HEK293 (cell line): ENCODE data around the gene STIM1.

Experiments used
- HOXD13 ChIP-seq: sonication (generic); formaldehyde crosslinking; IDR thresholded peaks from 2 replicates; pipeline ENCODE4 v1.8.0; 2022; ENCODE audit warnings: missing genetic modification reagents, borderline replicate concordance
- MYNN ChIP-seq: fragments of 450-650 bp; formaldehyde crosslinking; IDR thresholded peaks from 2 replicates; pipeline ENCODE4 v1.5.1; 2016; ENCODE audit warnings: missing biosample characterization, missing genetic modification characterization, borderline replicate concordance
- REPIN1 ChIP-seq: fragments of 450-650 bp; formaldehyde crosslinking; IDR thresholded peaks from 2 replicates; pipeline ENCODE4 v1.5.1; 2017; ENCODE audit warnings: missing biosample characterization, missing genetic modification characterization, low read depth
- WT1 ChIP-seq: fragments of 450-650 bp; formaldehyde crosslinking; IDR thresholded peaks from 2 replicates; pipeline ENCODE4 v1.5.1; 2016; ENCODE audit warnings: missing biosample characterization, missing genetic modification characterization
- ZNF157 ChIP-seq: fragments of 450-650 bp; formaldehyde crosslinking; IDR thresholded peaks from 2 replicates; pipeline ENCODE4 v1.5.1; 2016; ENCODE audit warnings: missing biosample characterization, missing genetic modification characterization
- ZNF16 ChIP-seq: fragments of 450-650 bp; formaldehyde crosslinking; IDR thresholded peaks from 2 replicates; pipeline ENCODE4 v1.5.1; 2016; ENCODE audit warnings: low read depth, missing biosample characterization, missing genetic modification characterization
- ZNF184 ChIP-seq: fragments of 450-650 bp; IDR thresholded peaks from 2 replicates; pipeline ENCODE4 v1.5.1; 2018; ENCODE audit warnings: missing biosample characterization, mild to moderate bottlenecking, missing genetic modification characterization
- ZNF221 ChIP-seq: fragments of 450-650 bp; formaldehyde crosslinking; IDR thresholded peaks from 2 replicates; pipeline ENCODE4 v1.5.1; 2017; ENCODE audit warnings: missing biosample characterization, missing genetic modification characterization, borderline replicate concordance
- ZNF292 ChIP-seq: fragments of 450-650 bp; formaldehyde crosslinking; IDR thresholded peaks from 2 replicates; pipeline ENCODE4 v1.5.1; 2016; ENCODE audit warnings: low read depth, missing biosample characterization, missing genetic modification characterization, borderline replicate concordance
- ZNF350 ChIP-seq: fragments of 450-650 bp; formaldehyde crosslinking; IDR thresholded peaks from 2 replicates; pipeline ENCODE4 v1.5.0; 2017; ENCODE audit warnings: missing biosample characterization, mild to moderate bottlenecking, missing genetic modification characterization
- ZNF37A ChIP-seq: fragments of 450-650 bp; IDR thresholded peaks from 2 replicates; pipeline ENCODE4 v1.5.1; 2018; ENCODE audit warnings: missing biosample characterization, missing genetic modification characterization
- ZNF426 ChIP-seq: fragments of 450-650 bp; formaldehyde crosslinking; IDR thresholded peaks from 2 replicates; pipeline ENCODE4 v1.5.1; 2017; ENCODE audit warnings: missing biosample characterization, missing genetic modification characterization, mild to moderate bottlenecking, inconsistent platforms, moderate library complexity
- ZNF48 ChIP-seq: fragments of 450-650 bp; formaldehyde crosslinking; IDR thresholded peaks from 2 replicates; pipeline ENCODE4 v1.5.1; 2016; ENCODE audit warnings: missing biosample characterization, missing genetic modification characterization
- ZNF501 ChIP-seq: fragments of 450-650 bp; formaldehyde crosslinking; IDR thresholded peaks from 2 replicates; pipeline ENCODE4 v1.5.1; 2016; ENCODE audit warnings: missing biosample characterization, missing genetic modification characterization
- ZNF558 ChIP-seq: fragments of 450-650 bp; formaldehyde crosslinking; IDR thresholded peaks from 2 replicates; pipeline ENCODE4 v1.5.1; 2016; ENCODE audit warnings: missing biosample characterization, missing genetic modification characterization
- ZNF623 ChIP-seq: fragments of 450-650 bp; formaldehyde crosslinking; IDR thresholded peaks from 2 replicates; pipeline ENCODE4 v1.5.1; 2016; ENCODE audit warnings: missing biosample characterization, missing genetic modification characterization
- ZNF654 ChIP-seq: fragments of 450-650 bp; formaldehyde crosslinking; IDR thresholded peaks from 2 replicates; pipeline ENCODE4 v1.5.1; 2016; ENCODE audit warnings: low read depth, missing biosample characterization, missing genetic modification characterization
- ZNF677 ChIP-seq: fragments of 450-650 bp; IDR thresholded peaks from 2 replicates; pipeline ENCODE4 v1.5.0; 2018; ENCODE audit warnings: missing biosample characterization, mild to moderate bottlenecking, missing genetic modification characterization, moderate library complexity
- ZNF701 ChIP-seq: fragments of 450-650 bp; formaldehyde crosslinking; IDR thresholded peaks from 2 replicates; pipeline ENCODE4 v1.5.1; 2016; ENCODE audit warnings: missing biosample characterization, missing genetic modification characterization
- ZNF76 ChIP-seq: fragments of 450-650 bp; formaldehyde crosslinking; IDR thresholded peaks from 2 replicates; pipeline ENCODE4; 2016; ENCODE audit warnings: low read depth, missing biosample characterization, missing genetic modification characterization, borderline replicate concordance
- ZNF830 ChIP-seq: fragments of 450-650 bp; IDR thresholded peaks from 2 replicates; pipeline ENCODE4 v1.5.0; 2018; ENCODE audit warnings: missing biosample characterization, missing genetic modification characterization, low read depth, mild to moderate bottlenecking, moderate library complexity
- ZNF837 ChIP-seq: fragments of 450-650 bp; formaldehyde crosslinking; IDR thresholded peaks from 2 replicates; pipeline ENCODE4 v1.5.1; 2016; ENCODE audit warnings: missing biosample characterization, missing genetic modification characterization
- TF ChIP-seq, protein P1 (sequence below): fragments of 450-650 bp; formaldehyde crosslinking; IDR thresholded peaks from 2 replicates; pipeline ENCODE4 v1.5.1; 2016; ENCODE audit warnings: missing biosample characterization, missing genetic modification characterization
- TF ChIP-seq, protein P2 (sequence below): fragments of 450-650 bp; formaldehyde crosslinking; IDR thresholded peaks from 2 replicates; pipeline ENCODE4 v1.5.1; 2016; ENCODE audit warnings: missing biosample characterization, missing genetic modification characterization, borderline replicate concordance
- TF ChIP-seq, protein P3 (sequence below): fragments of 450-650 bp; formaldehyde crosslinking; IDR thresholded peaks from 2 replicates; pipeline ENCODE4 v1.5.1; 2016; ENCODE audit warnings: missing biosample characterization, missing genetic modification characterization
- TF ChIP-seq, protein P4 (sequence below): fragments of 450-650 bp; formaldehyde crosslinking; IDR thresholded peaks from 2 replicates; pipeline ENCODE4 v1.5.0; 2017; ENCODE audit warnings: missing biosample characterization, missing genetic modification characterization, borderline replicate concordance
- TF ChIP-seq, protein P5 (sequence below): fragments of 450-650 bp; formaldehyde crosslinking; IDR thresholded peaks from 2 replicates; pipeline ENCODE4 v1.5.1; 2016; ENCODE audit warnings: missing biosample characterization, missing genetic modification characterization
- TF ChIP-seq, protein P6 (sequence below): sonication (generic); formaldehyde crosslinking; IDR thresholded peaks from 2 replicates; pipeline ENCODE4 v1.8.1; 2022; ENCODE audit warnings: mild to moderate bottlenecking, moderate library complexity, missing genetic modification reagents

STIM1 gene

DNA sequence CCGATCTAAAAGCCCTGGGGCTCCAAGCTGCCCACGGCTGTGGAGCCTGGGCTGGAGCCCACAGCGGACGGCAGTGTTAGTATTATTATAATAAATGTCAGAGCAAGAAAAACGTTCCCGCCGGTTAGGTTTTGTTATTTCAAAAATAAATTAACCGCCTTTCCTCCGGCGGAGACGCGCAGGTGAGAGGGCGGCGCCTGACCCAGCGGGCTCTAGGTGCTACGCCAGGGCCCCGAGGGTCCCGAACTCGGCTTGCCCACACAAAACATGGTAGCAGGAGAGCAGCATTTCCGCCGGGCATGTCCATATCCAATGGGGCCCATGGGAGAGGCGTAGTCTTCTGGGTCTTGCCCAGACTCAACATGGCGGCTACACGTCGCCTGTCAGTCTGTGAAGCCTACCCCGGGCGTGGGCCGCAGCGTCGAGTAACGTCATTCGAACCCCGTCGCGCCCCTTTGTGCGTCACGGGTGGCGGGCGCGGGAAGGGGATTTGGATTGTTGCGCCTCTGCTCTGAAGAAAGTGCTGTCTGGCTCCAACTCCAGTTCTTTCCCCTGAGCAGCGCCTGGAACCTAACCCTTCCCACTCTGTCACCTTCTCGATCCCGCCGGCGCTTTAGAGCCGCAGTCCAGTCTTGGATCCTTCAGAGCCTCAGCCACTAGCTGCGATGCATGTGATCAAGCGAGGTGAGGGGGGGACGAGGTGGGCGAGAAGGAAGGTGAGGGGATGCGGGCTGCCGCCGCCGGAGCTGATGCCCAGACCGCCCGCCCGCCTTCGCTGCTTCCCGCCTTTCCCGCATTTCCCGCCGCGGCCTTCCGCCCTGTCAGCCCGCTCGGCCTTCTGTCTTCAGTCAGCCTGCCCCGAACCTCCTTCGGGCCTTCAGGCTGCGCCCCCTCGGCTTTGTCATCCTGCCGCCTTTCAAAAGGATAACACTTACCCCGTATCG lies 239.2 kb downstream of the STIM1 start, which contains the start of gene RRM1 (continued):
- TF ChIP-seq ZNF701: no peak
- TF ChIP-seq ZNF157 (tag by site-specific recombination): no peak
- TF ChIP-seq MYNN (tag by site-specific recombination): no peak
- TF ChIP-seq, protein P1, sequence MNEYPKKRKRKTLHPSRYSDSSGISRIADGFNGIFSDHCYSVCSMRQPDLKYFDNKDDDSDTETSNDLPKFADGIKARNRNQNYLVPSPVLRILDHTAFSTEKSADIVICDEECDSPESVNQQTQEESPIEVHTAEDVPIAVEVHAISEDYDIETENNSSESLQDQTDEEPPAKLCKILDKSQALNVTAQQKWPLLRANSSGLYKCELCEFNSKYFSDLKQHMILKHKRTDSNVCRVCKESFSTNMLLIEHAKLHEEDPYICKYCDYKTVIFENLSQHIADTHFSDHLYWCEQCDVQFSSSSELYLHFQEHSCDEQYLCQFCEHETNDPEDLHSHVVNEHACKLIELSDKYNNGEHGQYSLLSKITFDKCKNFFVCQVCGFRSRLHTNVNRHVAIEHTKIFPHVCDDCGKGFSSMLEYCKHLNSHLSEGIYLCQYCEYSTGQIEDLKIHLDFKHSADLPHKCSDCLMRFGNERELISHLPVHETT (tag by site-specific recombination): peak; percentile 63; the same call in 1 of the 2 replicates
- no peak for TF ChIP-seq ZNF184 (tag by site-specific recombination)
- TF ChIP-seq ZNF623: peak; percentile 19; the same call in 1 of the 2 replicates
- TF ChIP-seq, protein P2, sequence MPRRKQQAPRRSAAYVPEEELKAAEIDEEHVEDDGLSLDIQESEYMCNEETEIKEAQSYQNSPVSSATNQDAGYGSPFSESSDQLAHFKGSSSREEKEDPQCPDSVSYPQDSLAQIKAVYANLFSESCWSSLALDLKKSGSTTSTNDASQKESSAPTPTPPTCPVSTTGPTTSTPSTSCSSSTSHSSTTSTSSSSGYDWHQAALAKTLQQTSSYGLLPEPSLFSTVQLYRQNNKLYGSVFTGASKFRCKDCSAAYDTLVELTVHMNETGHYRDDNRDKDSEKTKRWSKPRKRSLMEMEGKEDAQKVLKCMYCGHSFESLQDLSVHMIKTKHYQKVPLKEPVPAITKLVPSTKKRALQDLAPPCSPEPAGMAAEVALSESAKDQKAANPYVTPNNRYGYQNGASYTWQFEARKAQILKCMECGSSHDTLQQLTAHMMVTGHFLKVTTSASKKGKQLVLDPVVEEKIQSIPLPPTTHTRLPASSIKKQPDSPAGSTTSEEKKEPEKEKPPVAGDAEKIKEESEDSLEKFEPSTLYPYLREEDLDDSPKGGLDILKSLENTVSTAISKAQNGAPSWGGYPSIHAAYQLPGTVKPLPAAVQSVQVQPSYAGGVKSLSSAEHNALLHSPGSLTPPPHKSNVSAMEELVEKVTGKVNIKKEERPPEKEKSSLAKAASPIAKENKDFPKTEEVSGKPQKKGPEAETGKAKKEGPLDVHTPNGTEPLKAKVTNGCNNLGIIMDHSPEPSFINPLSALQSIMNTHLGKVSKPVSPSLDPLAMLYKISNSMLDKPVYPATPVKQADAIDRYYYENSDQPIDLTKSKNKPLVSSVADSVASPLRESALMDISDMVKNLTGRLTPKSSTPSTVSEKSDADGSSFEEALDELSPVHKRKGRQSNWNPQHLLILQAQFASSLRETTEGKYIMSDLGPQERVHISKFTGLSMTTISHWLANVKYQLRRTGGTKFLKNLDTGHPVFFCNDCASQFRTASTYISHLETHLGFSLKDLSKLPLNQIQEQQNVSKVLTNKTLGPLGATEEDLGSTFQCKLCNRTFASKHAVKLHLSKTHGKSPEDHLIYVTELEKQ (tag by site-specific recombination): no peak
- TF ChIP-seq ZNF292 (tag by site-specific recombination): no peak
- no peak; the same call in 1 of the 2 replicates for TF ChIP-seq ZNF558 (tag by site-specific recombination)
- TF ChIP-seq, protein P3, sequence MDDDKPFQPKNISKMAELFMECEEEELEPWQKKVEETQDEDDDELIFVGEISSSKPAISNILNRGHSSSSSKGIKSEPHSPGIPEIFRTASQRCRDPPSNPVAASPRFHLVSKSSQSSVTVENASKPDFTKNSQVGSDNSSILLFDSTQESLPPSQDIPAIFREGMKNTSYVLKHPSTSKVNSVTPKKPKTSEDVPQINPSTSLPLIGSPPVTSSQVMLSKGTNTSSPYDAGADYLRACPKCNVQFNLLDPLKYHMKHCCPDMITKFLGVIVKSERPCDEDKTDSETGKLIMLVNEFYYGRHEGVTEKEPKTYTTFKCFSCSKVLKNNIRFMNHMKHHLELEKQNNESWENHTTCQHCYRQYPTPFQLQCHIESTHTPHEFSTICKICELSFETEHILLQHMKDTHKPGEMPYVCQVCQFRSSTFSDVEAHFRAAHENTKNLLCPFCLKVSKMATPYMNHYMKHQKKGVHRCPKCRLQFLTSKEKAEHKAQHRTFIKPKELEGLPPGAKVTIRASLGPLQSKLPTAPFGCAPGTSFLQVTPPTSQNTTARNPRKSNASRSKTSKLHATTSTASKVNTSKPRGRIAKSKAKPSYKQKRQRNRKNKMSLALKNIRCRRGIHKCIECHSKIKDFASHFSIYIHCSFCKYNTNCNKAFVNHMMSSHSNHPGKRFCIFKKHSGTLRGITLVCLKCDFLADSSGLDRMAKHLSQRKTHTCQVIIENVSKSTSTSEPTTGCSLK (tag by site-specific recombination): no peak
- no peak for TF ChIP-seq ZNF16 (tag by site-specific recombination)
- TF ChIP-seq WT1: no peak
- TF ChIP-seq REPIN1 (tag by site-specific recombination): no peak
- TF ChIP-seq ZNF76: peak; percentile 96
- no peak; the same call in 1 of the 2 replicates for TF ChIP-seq HOXD13 (CRISPR knock-in tag)
- TF ChIP-seq, protein P4, sequence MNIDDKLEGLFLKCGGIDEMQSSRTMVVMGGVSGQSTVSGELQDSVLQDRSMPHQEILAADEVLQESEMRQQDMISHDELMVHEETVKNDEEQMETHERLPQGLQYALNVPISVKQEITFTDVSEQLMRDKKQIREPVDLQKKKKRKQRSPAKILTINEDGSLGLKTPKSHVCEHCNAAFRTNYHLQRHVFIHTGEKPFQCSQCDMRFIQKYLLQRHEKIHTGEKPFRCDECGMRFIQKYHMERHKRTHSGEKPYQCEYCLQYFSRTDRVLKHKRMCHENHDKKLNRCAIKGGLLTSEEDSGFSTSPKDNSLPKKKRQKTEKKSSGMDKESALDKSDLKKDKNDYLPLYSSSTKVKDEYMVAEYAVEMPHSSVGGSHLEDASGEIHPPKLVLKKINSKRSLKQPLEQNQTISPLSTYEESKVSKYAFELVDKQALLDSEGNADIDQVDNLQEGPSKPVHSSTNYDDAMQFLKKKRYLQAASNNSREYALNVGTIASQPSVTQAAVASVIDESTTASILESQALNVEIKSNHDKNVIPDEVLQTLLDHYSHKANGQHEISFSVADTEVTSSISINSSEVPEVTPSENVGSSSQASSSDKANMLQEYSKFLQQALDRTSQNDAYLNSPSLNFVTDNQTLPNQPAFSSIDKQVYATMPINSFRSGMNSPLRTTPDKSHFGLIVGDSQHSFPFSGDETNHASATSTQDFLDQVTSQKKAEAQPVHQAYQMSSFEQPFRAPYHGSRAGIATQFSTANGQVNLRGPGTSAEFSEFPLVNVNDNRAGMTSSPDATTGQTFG (tag by site-specific recombination): no peak
- TF ChIP-seq ZNF837: no peak
- TF ChIP-seq ZNF501 (tag by site-specific recombination): peak; percentile 83
- TF ChIP-seq ZNF37A: no peak
- no peak for TF ChIP-seq ZNF654
- no peak for TF ChIP-seq ZNF677
- TF ChIP-seq, protein P5, sequence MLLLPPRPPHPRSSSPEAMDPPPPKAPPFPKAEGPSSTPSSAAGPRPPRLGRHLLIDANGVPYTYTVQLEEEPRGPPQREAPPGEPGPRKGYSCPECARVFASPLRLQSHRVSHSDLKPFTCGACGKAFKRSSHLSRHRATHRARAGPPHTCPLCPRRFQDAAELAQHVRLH: peak; percentile 98
- TF ChIP-seq ZNF221 (tag by site-specific recombination): no peak
- TF ChIP-seq ZNF830: no peak
- TF ChIP-seq ZNF350: no peak
- no peak for TF ChIP-seq ZNF426 (tag by site-specific recombination)
- no peak for TF ChIP-seq ZNF48 (tag by site-specific recombination)
- TF ChIP-seq, protein P6, sequence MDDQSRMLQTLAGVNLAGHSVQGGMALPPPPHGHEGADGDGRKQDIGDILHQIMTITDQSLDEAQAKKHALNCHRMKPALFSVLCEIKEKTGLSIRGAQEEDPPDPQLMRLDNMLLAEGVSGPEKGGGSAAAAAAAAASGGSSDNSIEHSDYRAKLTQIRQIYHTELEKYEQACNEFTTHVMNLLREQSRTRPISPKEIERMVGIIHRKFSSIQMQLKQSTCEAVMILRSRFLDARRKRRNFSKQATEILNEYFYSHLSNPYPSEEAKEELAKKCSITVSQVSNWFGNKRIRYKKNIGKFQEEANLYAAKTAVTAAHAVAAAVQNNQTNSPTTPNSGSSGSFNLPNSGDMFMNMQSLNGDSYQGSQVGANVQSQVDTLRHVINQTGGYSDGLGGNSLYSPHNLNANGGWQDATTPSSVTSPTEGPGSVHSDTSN (CRISPR knock-in tag): no peak
